NCI-H2029 treated with DMSO at 0.1 percent for 48 hours (cell line): ENCODE data around the gene ZNF385B.

Experiments used
- DNase-seq: peaks from one replicate; lab custom pipeline; 2025; lab: John Stamatoyannopoulos, UW

Gene ZNF385B

DNA sequence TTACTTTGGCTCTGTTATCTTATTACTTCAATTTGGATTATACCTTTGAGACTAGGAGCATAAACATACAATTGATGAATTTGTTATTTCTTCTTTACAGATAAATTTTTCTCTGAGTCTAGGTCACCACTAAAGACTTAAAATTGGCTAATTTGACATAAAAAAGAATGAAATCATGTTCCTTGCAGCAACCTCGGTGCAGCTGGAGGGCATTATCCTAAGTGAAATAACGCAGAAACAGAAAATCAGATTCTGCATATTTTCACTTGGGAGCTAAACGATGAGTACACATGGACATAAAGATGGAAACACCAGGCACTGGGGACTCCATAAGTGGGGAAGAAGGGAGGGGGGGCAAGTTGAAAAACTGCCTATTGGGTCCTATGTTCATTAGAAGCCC is 424.0 kb downstream of the ZNF385B start:
- no peak for DNase-seq

DNA sequence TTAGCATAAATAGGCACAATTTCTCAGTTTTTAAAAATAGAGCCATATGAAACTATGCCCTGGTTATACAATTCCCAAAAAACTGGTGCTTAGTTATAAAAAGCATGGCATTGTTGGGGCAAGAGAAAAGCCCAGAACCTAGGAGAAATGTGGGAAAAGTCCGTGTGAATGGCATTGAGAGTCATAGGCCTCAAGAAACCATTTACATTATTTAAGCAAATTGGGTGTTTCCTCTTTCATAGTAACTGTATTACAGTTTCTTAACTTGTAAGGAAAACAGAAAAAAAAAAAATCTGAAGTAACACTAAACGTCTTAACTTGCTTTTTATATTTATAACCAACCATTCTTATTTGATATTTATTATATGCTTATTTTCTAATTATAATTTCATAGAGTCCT is 425.8 kb downstream of the ZNF385B start:
- no peak for DNase-seq

DNA sequence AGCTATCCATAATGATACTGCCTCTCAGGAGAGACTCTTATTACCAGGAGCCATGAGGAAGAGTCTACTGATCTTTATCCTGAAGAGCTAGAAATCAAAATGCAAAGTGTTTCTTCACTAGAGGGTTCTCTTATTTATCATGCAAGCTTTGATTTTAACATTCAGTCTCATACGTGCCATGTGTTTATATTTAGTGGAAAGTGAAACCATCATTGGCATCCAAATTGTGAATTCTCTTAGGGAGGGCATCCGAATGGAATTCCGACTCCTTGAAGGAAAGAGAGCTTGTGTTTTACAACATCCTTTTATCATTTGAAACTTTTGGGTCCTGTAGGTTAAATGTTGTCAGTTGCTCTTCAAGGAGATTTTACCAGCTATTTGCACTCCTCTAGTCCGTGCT is 426.4 kb downstream of the ZNF385B start:
- DNase-seq, result no peak

DNA sequence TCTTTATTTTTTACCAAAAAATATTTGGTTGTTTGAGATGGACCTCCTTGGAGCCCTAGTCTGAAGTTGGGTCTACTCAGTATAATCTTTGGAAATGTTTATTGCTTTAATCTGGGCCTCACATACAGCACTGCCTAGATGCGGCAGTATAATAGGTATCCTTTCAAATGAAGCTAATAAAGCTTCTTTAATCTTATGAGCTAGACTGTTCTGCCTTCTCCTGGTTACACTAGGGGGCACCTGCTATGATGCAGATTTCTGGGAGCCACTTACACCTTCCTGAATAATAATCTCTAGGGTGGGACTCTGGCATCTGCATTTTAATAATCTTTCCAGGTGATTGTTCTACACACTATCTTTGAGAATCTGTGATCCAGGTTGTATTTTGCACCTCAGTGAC is 427.1 kb downstream of the ZNF385B start:
- no peak for DNase-seq

DNA sequence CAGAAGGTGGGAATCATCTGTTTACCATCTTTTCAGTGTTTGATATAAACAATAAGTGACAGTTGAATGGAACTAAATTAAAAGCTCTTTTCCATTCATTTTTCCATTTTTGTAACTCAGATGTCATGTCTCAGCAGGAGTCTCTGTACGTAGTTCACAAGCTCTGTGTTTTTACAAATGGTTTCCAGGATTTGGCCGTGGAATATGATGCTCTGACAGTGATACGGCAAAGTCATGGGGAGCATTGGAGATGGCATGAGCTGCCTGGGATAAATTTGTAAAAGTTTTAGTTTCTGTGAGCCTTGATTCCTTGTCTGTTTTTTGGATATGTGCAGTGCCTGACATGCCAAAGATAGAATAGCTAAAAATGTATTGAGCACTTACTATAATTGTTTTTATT is 428.7 kb downstream of the ZNF385B start:
- no peak for DNase-seq

DNA sequence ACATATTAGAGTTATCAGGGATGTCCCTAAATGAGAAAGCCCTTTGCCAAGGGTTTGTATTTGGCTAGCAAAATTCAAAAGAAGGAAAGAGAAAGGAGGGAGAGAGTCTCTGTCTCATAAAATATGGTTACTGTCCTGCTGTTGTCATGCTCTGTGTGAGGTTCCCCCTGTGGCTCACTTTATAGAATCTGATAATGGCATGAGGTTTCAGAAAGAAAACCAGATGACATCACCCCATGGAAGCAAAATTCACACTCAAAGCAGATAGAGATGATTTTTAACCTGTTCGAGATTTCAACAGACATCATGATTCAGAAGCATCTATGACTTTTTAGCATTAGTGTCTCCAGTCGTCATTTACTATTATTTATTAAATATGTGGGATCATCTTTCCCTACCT is 431.8 kb downstream of the ZNF385B start:
- DNase-seq, result no peak

DNA sequence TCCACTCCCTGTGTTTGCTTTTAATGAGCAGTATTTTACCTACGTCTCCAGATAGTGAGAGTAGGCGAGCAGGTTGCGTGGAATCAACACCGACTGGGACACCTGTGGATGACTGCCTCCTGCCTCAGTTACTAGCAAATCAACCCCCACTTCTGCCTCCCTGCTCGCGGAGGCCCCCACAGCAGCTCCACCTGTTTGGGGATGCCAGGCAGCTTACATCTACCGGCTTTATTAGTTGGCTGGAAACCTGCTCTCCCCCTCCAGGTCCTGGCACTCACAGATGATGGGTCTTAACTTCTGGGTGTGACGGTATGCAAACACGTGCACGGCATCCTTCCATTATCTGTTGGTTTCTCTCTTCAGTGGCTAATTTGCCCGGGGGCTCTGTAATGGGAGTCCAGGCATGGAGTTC is 432.3 kb downstream of the ZNF385B start:
- no peak for DNase-seq

DNA sequence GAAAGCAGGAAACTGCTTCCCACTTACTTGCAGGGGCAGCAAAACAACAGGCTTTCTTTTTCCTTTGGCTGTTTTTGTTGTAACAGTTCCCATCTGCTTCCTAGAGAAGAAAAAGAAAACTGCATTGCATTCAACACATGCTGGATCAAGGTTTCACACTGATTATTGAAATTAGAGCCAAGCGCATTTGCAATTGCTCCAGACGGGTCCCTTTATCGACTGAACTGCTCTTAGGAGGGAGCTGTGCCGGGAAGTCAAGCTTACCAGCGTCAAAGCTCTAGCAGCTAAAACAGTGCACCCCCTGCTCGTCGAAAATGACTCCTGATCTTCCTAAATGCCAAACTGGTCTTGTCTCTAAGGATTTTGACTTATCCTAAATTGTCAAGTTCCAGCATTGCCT is 432.8 kb downstream of the ZNF385B start:
- no peak for DNase-seq

DNA sequence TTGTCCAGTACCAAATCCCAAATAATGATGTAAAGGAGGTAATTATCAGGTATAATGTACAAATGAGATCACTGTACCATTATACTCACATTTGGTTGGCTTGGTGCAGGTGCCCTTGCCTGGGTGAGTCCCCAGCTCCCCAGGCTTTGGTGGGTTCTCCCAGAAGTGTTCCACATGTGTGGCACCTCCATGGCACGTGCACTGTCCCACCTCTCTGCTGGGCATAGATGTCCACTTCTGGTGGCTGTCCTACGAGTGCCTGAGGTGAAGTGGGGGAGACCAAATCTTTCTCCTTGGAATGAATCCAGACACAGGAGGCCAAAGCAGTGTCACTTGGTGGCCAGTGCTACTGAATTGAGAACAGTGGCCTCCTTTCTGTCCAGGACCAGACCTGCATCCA is 434.3 kb downstream of the ZNF385B start:
- DNase-seq, result no peak

DNA sequence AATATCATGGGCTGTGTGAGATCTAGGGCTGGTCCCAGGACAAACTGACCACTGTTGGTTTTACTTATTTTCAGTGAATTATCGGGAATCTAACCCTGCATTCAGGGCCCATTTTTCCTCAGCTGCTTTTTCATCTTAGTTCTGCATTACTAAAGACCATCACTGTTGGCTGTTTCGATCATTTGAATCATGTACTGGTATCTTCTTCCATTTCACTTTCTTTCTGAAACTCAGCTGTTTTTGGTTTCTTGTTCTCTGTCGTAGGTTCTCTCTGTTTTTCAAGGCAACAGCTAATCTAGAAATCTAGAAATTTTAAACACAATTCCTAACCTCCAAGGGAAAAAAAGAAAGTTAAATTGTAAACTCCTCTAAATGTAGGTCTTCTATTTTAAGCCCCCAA is 436.8 kb downstream of the ZNF385B start:
- DNase-seq, result no peak

DNA sequence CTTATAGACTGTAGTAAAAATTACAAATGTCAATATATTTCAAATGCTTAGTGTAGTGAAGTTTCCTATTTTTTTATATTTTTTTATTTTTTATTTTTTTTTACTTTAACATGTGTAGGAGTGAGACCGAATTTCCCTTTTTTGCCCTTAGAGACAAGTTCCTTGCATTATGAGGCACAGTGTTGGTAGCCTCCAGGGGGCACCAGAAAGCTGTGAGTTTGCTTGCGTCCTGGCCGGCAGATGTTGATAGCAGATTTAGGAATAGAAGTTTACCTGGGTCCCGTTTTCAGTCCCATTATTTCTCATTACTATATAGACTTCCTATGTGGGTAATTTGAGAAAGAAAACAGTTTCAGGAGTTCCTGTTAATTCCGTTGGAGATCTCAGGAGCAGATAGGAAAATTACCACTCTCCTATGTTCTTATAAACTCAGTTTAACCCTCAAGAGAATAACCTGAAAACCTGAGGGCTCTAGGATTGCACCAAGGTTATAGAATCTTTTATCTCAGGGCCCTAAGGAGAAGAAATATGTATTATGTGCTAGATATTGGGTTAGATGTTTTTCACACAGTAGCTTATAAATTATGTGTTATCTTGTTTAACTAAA is 439.3 kb downstream of the ZNF385B start:
- peak; percentile 5 for DNase-seq

DNA sequence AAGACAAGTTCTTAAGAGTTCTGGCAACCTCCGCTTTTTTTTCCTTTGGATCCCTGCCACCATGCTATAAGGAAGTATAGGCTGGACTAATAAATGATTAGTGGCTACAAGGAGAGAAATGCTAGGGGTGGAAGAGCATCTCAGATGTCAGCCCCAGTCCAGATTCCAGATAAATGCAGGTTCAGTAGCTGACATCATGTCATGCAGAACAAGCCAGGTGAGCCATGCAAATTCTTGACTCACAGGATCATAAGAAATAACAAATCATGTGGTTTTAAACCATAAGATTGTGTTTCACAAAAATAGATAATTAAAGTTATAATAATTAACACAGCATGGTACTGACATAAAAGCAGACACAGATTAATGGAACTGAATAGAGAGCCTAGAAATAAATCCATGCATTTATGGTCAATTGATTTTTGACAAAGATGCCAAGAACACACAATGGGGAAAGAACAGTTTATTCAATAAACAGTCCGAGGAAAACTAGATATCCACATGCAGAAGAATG is 443.9 kb downstream of the ZNF385B start:
- DNase-seq, result no peak

DNA sequence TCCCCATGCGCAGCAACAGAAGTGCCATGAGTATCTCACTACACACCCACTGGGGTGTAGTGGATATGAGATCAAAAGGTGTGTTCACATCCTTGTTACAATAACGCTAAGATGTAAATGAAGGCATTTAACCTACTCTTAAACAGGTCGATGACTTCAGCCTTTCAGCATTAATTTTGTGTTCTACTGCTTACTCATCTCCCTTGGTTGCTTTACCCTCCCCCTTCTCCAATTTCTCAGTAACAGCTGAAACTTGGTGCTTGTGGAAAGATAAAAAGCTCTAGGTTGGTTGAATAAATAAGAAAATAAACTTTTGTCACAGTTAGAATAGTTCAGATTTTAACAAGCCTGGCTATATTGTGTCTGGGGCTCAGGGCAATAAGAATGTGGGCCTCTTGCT is 449.3 kb downstream of the ZNF385B start:
- DNase-seq, result no peak

DNA sequence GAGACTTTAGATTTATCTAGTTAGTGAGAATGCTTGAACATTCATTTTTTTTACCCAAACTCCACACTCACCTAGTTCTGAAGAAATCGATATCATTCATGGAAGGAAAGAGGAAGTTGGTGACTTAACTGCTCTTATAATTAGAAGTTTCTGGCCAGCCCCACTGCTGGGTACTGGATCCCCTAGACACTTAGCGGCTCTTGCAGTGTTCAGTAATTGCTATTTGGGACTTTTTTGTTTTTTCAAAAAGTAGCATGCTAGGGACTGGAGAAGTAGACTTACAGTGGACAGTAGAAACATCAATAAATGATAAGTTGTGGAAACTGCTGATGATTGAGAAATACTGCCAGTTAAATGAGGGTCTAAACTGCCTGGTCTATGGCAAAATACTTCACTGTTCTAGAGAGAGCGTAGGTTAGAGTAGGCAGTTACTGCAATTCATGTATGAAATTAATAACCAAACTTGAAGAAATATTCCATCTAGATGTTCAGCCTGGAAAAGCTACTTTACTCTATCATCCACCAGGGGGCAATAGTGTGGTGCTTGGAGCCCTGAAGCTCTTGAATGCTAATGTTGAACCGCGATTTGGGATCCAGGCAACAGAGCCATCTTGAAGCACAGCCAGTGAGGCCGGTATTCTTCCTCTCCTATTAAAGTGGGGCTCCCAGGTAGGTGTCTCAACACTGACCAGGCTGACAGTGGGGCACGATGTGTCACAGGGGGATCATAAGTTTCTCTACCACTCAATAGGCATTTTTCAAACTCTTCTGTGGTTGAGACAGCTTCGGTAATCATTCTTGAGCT is 450.7 kb downstream of the ZNF385B start:
- DNase-seq, result peak; percentile 46

DNA sequence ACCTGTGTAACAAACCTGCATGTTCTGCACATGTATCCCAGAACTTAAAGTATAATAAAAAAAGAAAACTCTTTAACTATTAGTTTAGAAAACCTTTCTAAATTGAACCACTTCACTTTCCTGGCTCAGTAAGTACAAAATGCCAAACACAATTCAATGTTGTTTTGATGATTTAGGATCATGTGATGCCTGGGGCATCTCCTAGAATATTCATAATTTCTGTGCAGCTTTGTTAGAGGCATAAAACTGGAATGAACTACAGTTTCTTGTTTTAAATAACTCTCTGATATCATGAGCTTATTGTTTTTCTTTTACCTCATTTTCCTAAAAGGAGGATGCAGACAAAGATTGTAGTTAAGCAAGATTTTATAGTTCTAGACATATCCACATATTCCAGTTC is 457.8 kb downstream of the ZNF385B start:
- no peak for DNase-seq

DNA sequence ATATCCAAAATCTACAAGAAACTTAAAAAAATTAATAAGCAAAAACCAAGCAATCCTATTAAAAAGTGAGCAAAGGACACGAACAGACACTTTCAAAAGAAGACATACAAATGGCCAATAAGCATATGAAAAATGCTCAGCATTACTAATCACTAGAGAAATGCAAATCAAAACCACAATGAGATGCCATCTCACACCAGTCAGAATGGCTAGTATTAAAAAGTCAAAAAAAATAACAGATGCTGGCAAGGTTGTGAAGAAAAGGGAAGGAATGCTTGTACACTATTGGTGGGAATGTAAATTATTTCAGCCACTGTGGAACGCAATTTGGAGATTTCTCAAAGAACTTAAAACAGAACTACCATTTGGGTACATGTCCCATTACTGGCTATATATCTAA is 467.9 kb downstream of the ZNF385B start:
- DNase-seq, result no peak
